ENCODE results near the gene PIEZO1.

- TF ChIP-seq CTCF (conservative IDR thresholded peaks at IDR 0.05): no peak
- no peak for TF ChIP-seq ZFX (IDR thresholded peaks at IDR 0.05)
Measured at GRCh38 chr16:88723507-88723887, 61.5 kb downstream of the PIEZO1 start.

All from C4-2B (cell line).